GM19468 (cell line): Measurements from ENCODE around the gene ZNF516.

Source experiments
- ATAC-seq: cut with Tn5 transposase; IDR thresholded peaks from one replicate; pipeline ENCODE4 v1.9.1; 2021; ENCODE audit warnings: mild to moderate bottlenecking, moderate library complexity, moderate number of reproducible peaks; ENCODE audit not compliant: unreplicated experiment; ENCODE audit errors: extremely low read depth

ZNF516 gene

GRCh38 chr18:76458522-76459311, 36.3 kb downstream of the ZNF516 start:
- no peak for ATAC-seq

GRCh38 chr18:76457957-76458356, 37.1 kb downstream of the ZNF516 start:
- no peak for ATAC-seq

GRCh38 chr18:76457475-76457874, 37.6 kb downstream of the ZNF516 start:
- ATAC-seq: no peak

- no peak for ATAC-seq
These were observed 38.2 kb downstream of the ZNF516 start for GRCh38 chr18:76456823-76457222.

GRCh38 chr18:76456018-76456750, 38.9 kb downstream of the ZNF516 start:
- ATAC-seq: no peak

- ATAC-seq: no peak
These were observed 39.9 kb downstream of the ZNF516 start for GRCh38 chr18:76455003-76455676.

- no peak for ATAC-seq
These were observed 40.6 kb downstream of the ZNF516 start for GRCh38 chr18:76454418-76454817.

GRCh38 chr18:76453932-76454331, 41.1 kb downstream of the ZNF516 start:
- no peak for ATAC-seq

- ATAC-seq: no peak
These were observed 41.9 kb downstream of the ZNF516 start for GRCh38 chr18:76453057-76453561.

GRCh38 chr18:76452357-76452756, 42.7 kb downstream of the ZNF516 start:
- ATAC-seq: no peak

GRCh38 chr18:76451396-76452331, 43.4 kb downstream of the ZNF516 start:
- ATAC-seq: no peak

- ATAC-seq: no peak
These were observed 44.3 kb downstream of the ZNF516 start for GRCh38 chr18:76450452-76451395.

GRCh38 chr18:76449111-76449453, 46.0 kb downstream of the ZNF516 start:
- no peak for ATAC-seq

GRCh38 chr18:76448256-76449110, 46.6 kb downstream of the ZNF516 start:
- no peak for ATAC-seq

GRCh38 chr18:76447258-76447890, 47.7 kb downstream of the ZNF516 start:
- no peak for ATAC-seq

- ATAC-seq: no peak
These were observed 48.5 kb downstream of the ZNF516 start for GRCh38 chr18:76446321-76447257.
